Gastroesophageal sphincter (tissue), 3 donors: ENCODE results near the gene RAB7A.

ENCODE experiments used
- CTCF ChIP-seq, 4 experiments: fragments of 200-600 bp in 2 of 4; fragments of 450-650 bp in 2 of 4; sonication (generic) in 1 of 4; IDR thresholded peaks; one replicate each; pipeline ENCODE4 v1.5.1; 2017 to 2019; ENCODE audit warnings: antibody characterized with exemption in 4 of 4, mild to moderate bottlenecking in 2 of 4, moderate library complexity in 2 of 4
- POLR2A ChIP-seq, 2 donors: fragments of 450-650 bp; IDR thresholded peaks; one replicate each; pipeline ENCODE4 v1.6.1; 2017; ENCODE audit warnings: antibody characterized with exemption in 2 of 2, mild to moderate bottlenecking in 2 of 2, moderate library complexity in 1 of 2
- POLR2AphosphoS5 ChIP-seq: sonication (generic); formaldehyde crosslinking; IDR thresholded peaks from one replicate; pipeline ENCODE4 v1.6.1; 2017; ENCODE audit warnings: antibody characterized with exemption

GRCh38 chr3:128735884-128736283, 9.9 kb downstream of the RAB7A start:
- TF ChIP-seq CTCF (IDR thresholded peaks at IDR 0.05) = no peak
- TF ChIP-seq POLR2AphosphoS5 = no peak
- TF ChIP-seq POLR2A (IDR thresholded peaks at IDR 0.05) = no peak
